Spleen (tissue), 11 donors: Measurements from ENCODE around the gene CETN3. TPM values are rescaled to one million over a fixed set of nuclear protein-coding genes. Genes with fewer than 3 reads are reported as not detected.

Experiments
- DNase-seq: peaks from one replicate; pipeline ENCODE4 v3.0.0-alpha.2; 2020
- H3K27ac ChIP-seq, 8 donors: fragments of 200-600 bp; sonication (generic) in 7 of 8; 1 replicate in 4 of 8; 2 replicates in 4 of 8; pipeline versions ENCODE4 v1.5.0 to v1.8.0; 2016 to 2021; ENCODE audit warnings: inconsistent platforms in 4 of 8, mild to moderate bottlenecking in 4 of 8, moderate library complexity in 1 of 8
- H3K27me3 ChIP-seq, 7 donors: fragments of 200-600 bp; sonication (generic) in 6 of 7; replicated peaks in 1 of 7; 1 replicate in 4 of 7; 2 replicates in 3 of 7; pipeline versions ENCODE4 v1.5.0 to v1.8.0; 2016 to 2021; ENCODE audit warnings: inconsistent platforms in 3 of 7, mild to moderate bottlenecking in 1 of 7
- H3K36me3 ChIP-seq, 6 donors: fragments of 200-600 bp; sonication (generic) in 5 of 6; 1 replicate in 4 of 6; 2 replicates in 2 of 6; pipeline versions ENCODE4 v1.5.0 to v1.8.0; 2016 to 2021; ENCODE audit warnings: inconsistent platforms in 2 of 6
- H3K4me1 ChIP-seq, 6 donors: fragments of 200-600 bp; sonication (generic) in 5 of 6; 1 replicate in 3 of 6; 2 replicates in 3 of 6; pipeline versions ENCODE4 v1.5.0 to v1.8.0; 2016 to 2021; ENCODE audit warnings: inconsistent platforms in 3 of 6
- H3K4me3 ChIP-seq, 8 donors: fragments of 200-600 bp; sonication (generic) in 7 of 8; 1 replicate in 4 of 8; 2 replicates in 4 of 8; pipeline versions ENCODE4 v1.5.0 to v1.8.0; 2016 to 2021; ENCODE audit warnings: inconsistent platforms in 4 of 8, mild to moderate bottlenecking in 4 of 8, moderate library complexity in 2 of 8
- H3K9me3 ChIP-seq, 8 donors: fragments of 200-600 bp; sonication (generic) in 7 of 8; 1 replicate in 4 of 8; 2 replicates in 4 of 8; pipeline versions ENCODE4 v1.5.0 to v1.8.0; 2016 to 2021; ENCODE audit warnings: inconsistent platforms in 4 of 8
- CTCF ChIP-seq, 11 experiments: fragments of 200-600 bp in 7 of 11; fragments of 450-650 bp in 4 of 11; sonication (generic) in 4 of 11; IDR thresholded peaks in 8 of 11; conservative IDR thresholded peaks in 3 of 11; 1 replicate in 7 of 11; 2 replicates in 4 of 11; pipeline versions ENCODE4 v1.4.0 to v1.8.0; 2016 to 2021; ENCODE audit warnings: antibody characterized with exemption in 11 of 11, inconsistent platforms in 4 of 11, mild to moderate bottlenecking in 1 of 11
- POLR2A ChIP-seq, 3 donors: fragments of 450-650 bp; IDR thresholded peaks; one replicate each; pipeline ENCODE4 v1.5.1; 2017; ENCODE audit warnings: antibody characterized with exemption in 3 of 3, mild to moderate bottlenecking in 1 of 3
- POLR2AphosphoS5 ChIP-seq, 3 donors: sonication (generic); formaldehyde crosslinking; IDR thresholded peaks; one replicate each; pipeline ENCODE4 v1.5.1; 2017; ENCODE audit warnings: antibody characterized with exemption in 3 of 3
- WGBS, 5 donors: extraction: QIAGEN DNeasy Blood & Tissue Kit in 3 of 5; methylation state at CpG; one replicate each; pipeline versions ENCODE4 v1.1.5 to v1.1.7; 2013 to 2018; 5-methylcytosine and 5-hydroxymethylcytosine counted together
- intact Hi-C: fragments of 100-400 bp; cut with DNase I; formaldehyde crosslinking; loops from one replicate; pipeline ENCODE4 v1.15.0; 2023; ENCODE audit warnings: low total_unique reads
- polyA plus RNA-seq, 3 donors: library from polyadenylated mRNA; stranded (reverse); fragments of 200-250 nt; gene quantifications; one replicate each; pipeline ENCODE4 v1.2.1, GENCODE V29; 2013
- total RNA-seq, 7 donors: library from RNA; depleted of rRNA in 3 of 7; stranded (reverse); fragments of >200 nt in 3 of 7; fragmentation: NEBNext Ultra II Directional in 4 of 7; extraction: Animal tissue kit (Norgen Biotek cat#: 25700) in 4 of 7; gene quantifications; one replicate each; pipeline versions ENCODE4 v1.1.0 to v1.2.1, GENCODE V29; 2016 to 2021
- donor health status: healthy with polysubstance abuse.
- donor health status: DM: no; HTN: no; CAD: no; lungs with moderate emphysema.
- donor health status: DM: no; HTN: no; CAD: no.
- donor health status: Bipolar disorder and iron deficiency.
- donor health status: healthy.
- donor health status: DM: no; HTN: no; CAD: no.
- donor health status: DM: yes; HTN: yes; CAD: no.

The CETN3 gene
- total and polyA plus RNA-seq, 10 donors: 7.8 to 28.2 (median 16.8) TPM

DNA sequence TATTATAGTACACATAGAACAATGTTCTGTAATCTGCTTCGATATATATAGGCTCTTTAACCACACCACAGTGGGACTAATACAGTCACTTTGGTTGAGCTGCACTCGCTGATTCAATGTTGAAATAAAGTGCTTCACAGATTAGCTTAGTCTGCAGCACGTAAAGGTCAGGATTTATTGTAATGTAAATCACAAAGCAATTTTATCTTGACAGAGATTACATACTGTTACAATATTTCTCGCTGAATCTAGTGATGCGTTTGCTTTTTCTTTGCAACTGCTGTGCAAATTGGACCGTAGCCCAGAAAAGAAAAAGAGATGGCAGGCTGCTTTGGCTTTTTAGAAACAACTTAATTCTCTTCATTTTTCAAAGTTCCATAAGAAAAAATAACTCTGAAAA, 52.9 kb downstream of the CETN3 start:
- H3K4me1 ChIP-seq: no peaks in the 10 kb centered on the region
- 67 to 88% (median 77%) methylated on average over 6 of the region's 6 CpGs for WGBS, 5 donors
- H3K27ac ChIP-seq: no peak overlapping the region
- no peak overlapping the region for H3K4me3 ChIP-seq
- peaks cover 0 to 6% (median 0%) of the 10 kb centered on the region in 8 donors for H3K9me3 ChIP-seq
- DNase-seq: no peak
- peaks cover 0 to 4% (median 0%) of the 10 kb centered on the region in 7 donors for H3K27me3 ChIP-seq
- intact Hi-C loops: no loop called here
- TF ChIP-seq POLR2AphosphoS5 (IDR thresholded peaks at IDR 0.05) (no peak), POLR2A (IDR thresholded peaks at IDR 0.05) (no peak), CTCF (IDR thresholded peaks at IDR 0.05 in 8 of 11, conservative IDR thresholded peaks at IDR 0.05 in 3 of 11) (no peak)
- H3K36me3 ChIP-seq: no peaks in the 10 kb centered on the region

- Histone ChIP-seq H3K4me3 (no peak overlapping the region), H3K27me3 (peaks cover 0 to 4% (median 0%) of the 10 kb centered on the region in 7 donors), H3K27ac (no peak overlapping the region), H3K4me1 (no peaks in the 10 kb centered on the region), H3K9me3 (peaks cover 0 to 6% (median 0%) of the 10 kb centered on the region in 8 donors), H3K36me3 (no peaks in the 10 kb centered on the region)
- DNase-seq: no peak
- TF ChIP-seq POLR2A (IDR thresholded peaks at IDR 0.05) (no peak), CTCF (IDR thresholded peaks at IDR 0.05 in 8 of 11, conservative IDR thresholded peaks at IDR 0.05 in 3 of 11) (no peak), POLR2AphosphoS5 (IDR thresholded peaks at IDR 0.05) (no peak)
- intact Hi-C loops: no loop called here
Measured at GRCh38 chr5:90356176-90356575, 53.4 kb downstream of the CETN3 start.

- DNase-seq: no peak
- Histone ChIP-seq H3K4me1 (no peaks in the 10 kb centered on the region), H3K36me3 (no peaks in the 10 kb centered on the region), H3K27ac (no peak overlapping the region), H3K9me3 (peaks cover 0 to 6% (median 0%) of the 10 kb centered on the region in 8 donors), H3K27me3 (peaks cover 0 to 4% (median 0%) of the 10 kb centered on the region in 7 donors), H3K4me3 (no peak overlapping the region)
- intact Hi-C loops: no loop called here
- no peak for TF ChIP-seq CTCF (IDR thresholded peaks at IDR 0.05 in 8 of 11, conservative IDR thresholded peaks at IDR 0.05 in 3 of 11)
- TF ChIP-seq POLR2A (IDR thresholded peaks at IDR 0.05): no peak
- TF ChIP-seq POLR2AphosphoS5 (IDR thresholded peaks at IDR 0.05): no peak
- 85 to 100% (median 95%) methylated on average over 1 of the region's 1 CpG for WGBS, 5 donors
Measured at GRCh38 chr5:90355635-90356034, 53.9 kb downstream of the CETN3 start.

GRCh38 chr5:90353254-90353653, 56.3 kb downstream of the CETN3 start:
- TF ChIP-seq POLR2A (IDR thresholded peaks at IDR 0.05): no peak
- TF ChIP-seq CTCF (IDR thresholded peaks at IDR 0.05 in 8 of 11, conservative IDR thresholded peaks at IDR 0.05 in 3 of 11): no peak
- no peak for TF ChIP-seq POLR2AphosphoS5 (IDR thresholded peaks at IDR 0.05)
- intact Hi-C loops: no loop called here
- no peaks in the 10 kb centered on the region for H3K36me3 ChIP-seq
- no peaks in the 10 kb centered on the region for H3K4me1 ChIP-seq
- 81 to 92% (median 91%) methylated on average over 3 of the region's 3 CpGs for WGBS, 5 donors
- DNase-seq: no peak
- peaks cover 0 to 6% (median 0%) of the 10 kb centered on the region in 8 donors for H3K9me3 ChIP-seq
- no peak overlapping the region for H3K27ac ChIP-seq
- H3K27me3 ChIP-seq: peaks cover 0 to under 1% (median 0%) of the 10 kb centered on the region in 7 donors
- no peak overlapping the region for H3K4me3 ChIP-seq
